NCI-H345 (cell line): ENCODE results near the gene SPATA32.
"Not testable (repeated sequence)": the region's sequence is repeated elsewhere in the genome, so short reads cannot be mapped to it uniquely, and the experiment has no call there.

Source experiments
- DNase-seq: peaks from one replicate; lab custom pipeline; 2025; lab: John Stamatoyannopoulos, UW

The SPATA32 gene

GRCh38 chr17:45261577-45262515 is at the start of gene SPATA32:
SPATA32 (minus strand) TSS chr17:45262094; CDS start chr17:45262016, 78 bp downstream.
- no peak for DNase-seq

- DNase-seq = no peak
Observed at GRCh38 chr17:45311401-45311759, 49.5 kb upstream of the SPATA32 start.

DNA sequence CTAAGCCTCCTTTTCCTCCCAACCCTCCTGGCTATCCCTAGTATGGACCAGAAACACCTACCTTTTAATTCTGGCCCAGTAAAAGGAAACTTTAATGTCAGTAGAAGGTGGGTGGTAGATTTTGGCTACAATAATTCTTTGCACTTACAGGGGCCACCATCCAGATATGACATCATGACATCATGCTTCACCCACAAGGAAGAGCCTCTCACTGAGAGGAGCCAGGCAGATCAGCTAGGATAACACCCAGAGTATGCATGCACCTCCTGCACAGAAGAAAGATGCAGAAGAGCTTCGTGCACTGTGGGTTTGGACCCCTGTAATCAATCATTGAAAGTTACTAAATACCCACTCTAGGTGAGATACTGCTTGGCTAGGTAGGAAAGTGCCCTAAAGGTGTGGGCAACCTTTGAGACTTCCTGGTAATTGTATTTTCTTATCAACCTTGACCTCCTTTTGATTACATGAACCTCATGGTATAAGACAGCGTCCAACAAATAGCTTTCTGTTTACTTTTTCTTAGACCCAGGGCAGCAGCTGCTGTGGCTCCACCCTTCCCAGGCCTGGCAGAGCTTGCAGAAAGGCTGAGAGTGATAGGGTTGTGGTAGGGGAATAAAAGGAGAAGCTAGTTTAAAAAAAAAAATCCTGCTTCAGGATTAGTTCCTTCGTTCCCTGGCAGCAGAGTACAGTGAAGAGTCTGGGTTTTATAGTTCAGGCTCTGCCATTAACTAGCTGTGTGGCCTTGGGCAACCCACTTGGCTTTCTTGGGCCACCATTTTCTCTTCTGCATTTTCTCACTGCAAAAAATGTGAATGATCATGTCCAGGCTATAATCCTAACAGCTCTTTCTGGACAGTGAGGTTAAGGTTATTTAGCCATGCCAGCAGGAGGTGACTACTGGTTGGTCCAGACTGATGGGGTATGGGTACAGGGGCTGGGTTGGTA is 48.8 kb upstream of the SPATA32 start:
- DNase-seq = peak; percentile 75

DNA sequence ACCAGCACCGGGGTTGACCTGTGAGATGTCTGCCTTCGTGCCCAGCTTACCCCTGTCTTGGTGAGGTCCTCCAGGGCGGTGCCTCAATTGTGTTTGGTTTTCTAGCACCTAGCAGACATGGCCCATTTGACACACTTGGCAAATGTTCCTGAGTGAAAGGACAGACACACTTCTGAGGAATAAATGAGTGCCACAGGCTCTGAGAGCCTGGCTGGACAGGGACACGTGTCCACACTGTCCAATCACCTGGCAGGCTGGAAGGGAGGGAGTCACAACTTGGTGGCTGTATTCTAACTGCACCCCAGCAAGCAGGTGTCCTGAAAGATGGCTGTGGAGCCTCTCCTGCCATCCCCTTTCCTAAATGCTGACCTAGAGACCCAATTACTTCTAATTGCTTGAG is 47.5 kb upstream of the SPATA32 start:
- no peak for DNase-seq

DNA sequence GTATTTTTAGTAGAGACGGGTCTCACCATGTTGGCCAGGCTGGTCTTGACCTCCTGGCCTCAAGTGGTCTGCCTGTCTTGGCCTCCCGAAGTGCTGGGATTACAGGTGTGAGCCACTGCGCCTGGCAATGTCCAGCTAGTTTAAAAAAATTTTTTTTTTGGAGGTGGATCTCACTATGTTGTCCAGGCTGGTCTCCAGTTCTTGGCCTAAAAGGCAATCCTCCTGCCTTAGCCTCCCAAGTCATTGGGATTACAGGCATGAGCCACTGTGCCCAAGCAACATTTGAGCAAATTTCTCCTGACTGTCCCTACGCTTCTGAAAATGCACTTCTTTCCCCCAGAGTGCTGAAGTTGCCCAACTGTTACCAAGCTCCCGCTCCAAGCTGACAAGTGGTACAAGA is 46.9 kb upstream of the SPATA32 start:
- DNase-seq = no peak

DNA sequence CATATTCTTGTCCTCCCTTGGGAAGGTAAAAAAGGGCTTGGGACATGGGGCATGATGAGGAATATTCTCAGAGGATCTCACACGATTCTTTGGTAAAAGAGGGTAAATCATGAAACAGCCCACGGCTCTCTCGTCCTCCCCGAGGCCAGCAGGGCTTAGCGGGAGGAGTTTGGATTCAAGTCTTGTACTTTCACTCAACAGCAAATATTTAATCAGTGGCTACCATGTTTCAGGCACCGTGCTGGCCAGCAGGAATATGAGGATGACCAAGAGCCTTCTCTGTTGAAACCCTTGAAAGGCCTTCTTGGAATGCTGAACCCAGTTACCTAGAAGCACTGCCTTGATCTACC is 46.1 kb upstream of the SPATA32 start:
- no peak for DNase-seq

GRCh38 chr17:45307290-45308015 is 45.6 kb upstream of the SPATA32 start:
- no peak for DNase-seq

- DNase-seq = no peak
Observed at GRCh38 chr17:45306623-45307022, 44.7 kb upstream of the SPATA32 start.

GRCh38 chr17:45306094-45306493 is 44.2 kb upstream of the SPATA32 start:
- no peak for DNase-seq

GRCh38 chr17:45305530-45306087 is 43.7 kb upstream of the SPATA32 start:
- DNase-seq = no peak

- no peak for DNase-seq
Observed at GRCh38 chr17:45302649-45303173, 40.8 kb upstream of the SPATA32 start.

DNA sequence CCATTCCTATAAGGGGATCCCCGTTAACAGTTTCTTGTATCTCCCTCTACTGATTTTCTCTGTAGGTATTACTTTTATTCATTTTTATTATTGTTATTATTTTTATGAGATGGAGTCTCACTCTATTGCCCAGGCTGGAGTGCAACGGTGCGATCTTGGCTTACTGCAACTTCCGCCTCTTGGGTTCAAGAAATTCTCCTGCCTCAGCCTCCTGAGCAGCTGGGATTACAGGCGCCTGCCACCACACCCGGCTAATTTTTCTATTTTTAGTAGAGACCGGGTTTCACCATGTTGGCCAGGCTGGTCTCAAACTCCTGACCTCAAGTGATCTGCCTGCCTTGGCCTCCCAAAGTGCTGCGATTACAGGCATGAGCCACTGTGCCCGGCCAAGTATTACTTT is 40.3 kb upstream of the SPATA32 start:
- not testable (repeated sequence) for DNase-seq

GRCh38 chr17:45301674-45302073 is 39.8 kb upstream of the SPATA32 start:
- DNase-seq = no peak

GRCh38 chr17:45300060-45300751 is 38.3 kb upstream of the SPATA32 start:
- no peak for DNase-seq

DNA sequence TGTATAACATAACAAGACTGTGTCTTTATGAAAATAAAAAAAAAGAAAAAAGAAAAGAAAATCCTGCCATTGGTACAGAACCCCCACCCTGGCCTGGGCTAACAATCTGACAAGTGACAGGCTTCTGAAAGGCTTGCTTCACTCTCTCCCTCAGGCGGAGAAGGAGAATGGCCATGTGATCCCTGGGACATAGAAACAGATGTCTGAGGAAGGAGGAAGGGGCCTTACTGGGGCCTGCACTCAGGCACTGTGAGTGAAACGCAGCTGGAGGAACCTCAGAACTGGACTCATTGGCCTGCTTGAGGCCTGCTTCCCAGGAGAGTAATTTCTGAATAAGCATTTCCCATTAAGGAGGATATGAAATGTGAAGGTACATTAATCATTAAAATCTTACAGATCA is 37.5 kb upstream of the SPATA32 start:
- no peak for DNase-seq

DNA sequence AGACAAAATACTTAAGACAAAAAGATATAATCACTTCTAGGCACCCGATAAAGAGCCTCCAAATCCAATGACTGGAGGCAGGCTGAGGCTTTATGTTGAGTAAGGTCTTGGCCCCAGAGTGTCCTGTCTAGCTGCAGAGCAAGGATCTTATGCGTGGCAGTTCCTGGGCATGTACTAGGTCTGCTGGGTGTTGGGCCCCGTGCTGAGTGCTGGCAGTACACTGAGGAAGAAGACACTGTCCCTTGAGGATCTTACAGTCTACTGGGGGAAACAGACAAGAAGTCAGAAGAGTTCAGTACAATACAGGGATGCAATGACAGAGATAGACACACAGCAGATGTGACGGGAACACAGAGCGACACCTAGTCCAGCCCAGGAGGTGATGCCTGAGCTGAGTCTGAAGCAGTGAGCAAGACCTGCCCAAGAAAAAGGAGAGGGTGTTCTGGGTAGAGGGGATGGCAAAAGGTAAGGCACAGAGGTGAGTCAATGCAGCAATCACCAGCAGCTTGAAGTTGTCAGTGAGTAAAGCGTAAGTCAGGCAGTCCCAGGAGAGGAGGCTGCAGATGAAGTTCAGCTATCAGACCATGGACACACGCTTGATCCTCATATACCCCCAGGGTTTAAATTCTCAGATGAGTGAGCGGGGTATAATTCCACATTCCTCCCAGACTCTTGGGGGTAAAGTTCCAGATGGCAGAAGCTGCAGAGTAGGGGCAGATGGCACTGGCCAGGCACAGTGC is 36.8 kb upstream of the SPATA32 start:
- DNase-seq = no peak

- DNase-seq = no peak
Observed at GRCh38 chr17:45296833-45297124, 34.9 kb upstream of the SPATA32 start.

- no peak for DNase-seq
Observed at GRCh38 chr17:45296003-45296832, 34.3 kb upstream of the SPATA32 start.

- no peak for DNase-seq
Observed at GRCh38 chr17:45294506-45294905, 32.6 kb upstream of the SPATA32 start.
